Measurements from ENCODE around the gene RCOR1.

GRCh38 chr14:102601378-102601925, 9.0 kb downstream of the RCOR1 start:
- TF ChIP-seq CTCF (IDR thresholded peaks at IDR 0.05) (no peak), EHMT2 (IDR thresholded peaks at IDR 0.05; ENCODE audit: low read depth) (no peak), EP300 (IDR thresholded peaks at IDR 0.05) (no peak), RCOR1 (IDR thresholded peaks at IDR 0.05; ENCODE audit: low read depth, low read length) (no peak), FOSL2 (IDR thresholded peaks at IDR 0.05) (no peak), FOSL2 (CRISPR knock-in tag; IDR thresholded peaks at IDR 0.05) (no peak), CEBPB (IDR thresholded peaks at IDR 0.05) (no peak), E2F6 (IDR thresholded peaks at IDR 0.05; ENCODE audit: borderline replicate concordance, low read depth) (no peak), SMC3 (IDR thresholded peaks at IDR 0.05) (no peak), NPAS2 (CRISPR knock-in tag; IDR thresholded peaks at IDR 0.05; ENCODE audit: borderline replicate concordance) (no peak), POLR2A (IDR thresholded peaks at IDR 0.05; ENCODE audit: low read length) (no peak), ELK1 (IDR thresholded peaks at IDR 0.05; ENCODE audit: low read depth, low read length) (no peak)

Measured in A549 (cell line).